Hindlimb muscle (tissue), 1 donor: ENCODE data around the gene TRIB2. TPM values are rescaled to one million over a fixed set of nuclear protein-coding genes. Genes with fewer than 3 reads are reported as not detected.
A peak's percentile ranks its signal among the peaks of the same experiment; 100 is the strongest.
"Not testable (repeated sequence)": the region's sequence is repeated elsewhere in the genome, so short reads cannot be mapped to it uniquely, and the experiment has no call there.

Source experiments
- DNase-seq: peaks from one replicate; pipeline ENCODE4 v3.0.0-alpha.2; 2013
- polyA plus RNA-seq: library from polyadenylated mRNA; unstranded; fragments of 120-200 nt; gene quantifications from one replicate; pipeline ENCODE4 v1.2.1, GENCODE V29; 2013; ENCODE audit not compliant: insufficient read length

The TRIB2 gene
- 47.0 TPM for polyA plus RNA-seq

DNA sequence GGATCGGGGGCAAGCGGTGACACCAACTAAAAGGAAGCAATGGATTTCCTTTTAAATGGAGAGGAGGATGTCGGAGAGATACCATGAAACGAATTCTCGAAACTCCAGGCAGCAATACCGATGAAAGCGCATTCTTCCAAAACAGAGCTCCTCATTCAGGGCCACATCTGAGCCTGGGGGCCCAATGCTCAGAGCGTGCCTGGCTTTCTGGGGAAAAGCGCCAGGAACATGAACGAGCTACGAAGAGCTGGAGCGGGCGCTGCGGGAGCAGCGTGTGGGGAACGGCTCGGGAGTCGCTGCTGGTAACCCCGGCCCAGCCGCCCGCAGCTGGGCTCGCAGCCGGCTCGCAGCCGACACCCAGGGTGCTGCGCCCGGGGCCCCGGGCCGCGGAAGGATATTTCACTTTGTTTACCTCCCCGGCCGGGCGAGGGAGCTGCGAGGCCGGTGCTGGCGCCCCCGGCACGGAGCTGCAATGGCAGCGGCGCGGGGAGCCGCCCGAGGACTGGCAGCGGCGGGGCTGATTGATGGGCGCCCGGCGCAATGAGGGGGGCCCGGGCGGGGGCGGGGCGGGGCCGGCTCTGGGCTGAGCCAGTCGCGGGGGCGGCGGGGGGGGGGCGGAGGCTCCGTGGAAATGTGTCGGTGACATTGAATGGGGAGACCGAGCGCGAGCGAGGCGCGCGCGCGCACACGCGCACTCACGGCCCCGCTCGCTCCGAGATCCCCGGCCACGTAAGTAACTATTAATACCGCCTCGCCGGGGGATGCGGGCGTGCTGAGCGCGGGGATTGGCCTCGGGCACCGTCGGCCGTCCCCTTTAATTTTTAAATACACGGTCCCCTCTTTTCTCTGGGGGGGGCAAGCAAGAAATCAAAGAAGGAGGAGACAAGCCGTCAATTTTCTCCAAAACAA is at the start of gene TRIB2:
Gene TRIB2 (plus strand): TSS at position 655 of the 909 bp plus-strand sequence. CDS start 1,372 bp downstream, outside the sequence.
- peak; percentile 90 for DNase-seq

DNA sequence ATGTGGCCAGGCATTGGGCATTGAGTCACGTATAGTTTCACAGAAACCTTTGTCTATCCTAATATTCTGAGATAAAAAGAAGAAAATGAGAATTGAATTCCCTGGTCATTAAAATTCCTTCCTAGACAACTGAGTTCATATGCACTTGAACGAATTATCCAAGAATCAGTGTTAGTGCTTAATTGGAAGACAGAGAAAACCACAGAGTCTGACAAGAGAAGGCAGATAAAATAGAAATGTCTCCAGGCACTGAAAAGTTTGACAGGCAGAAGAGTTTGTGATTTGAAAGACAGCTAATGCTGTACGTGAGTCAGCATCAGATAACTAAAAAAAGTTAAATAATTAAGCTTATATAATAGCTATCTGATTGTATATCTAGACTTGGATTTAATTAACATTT is 47.7 kb upstream of the TRIB2 start:
- DNase-seq: no peak

DNA sequence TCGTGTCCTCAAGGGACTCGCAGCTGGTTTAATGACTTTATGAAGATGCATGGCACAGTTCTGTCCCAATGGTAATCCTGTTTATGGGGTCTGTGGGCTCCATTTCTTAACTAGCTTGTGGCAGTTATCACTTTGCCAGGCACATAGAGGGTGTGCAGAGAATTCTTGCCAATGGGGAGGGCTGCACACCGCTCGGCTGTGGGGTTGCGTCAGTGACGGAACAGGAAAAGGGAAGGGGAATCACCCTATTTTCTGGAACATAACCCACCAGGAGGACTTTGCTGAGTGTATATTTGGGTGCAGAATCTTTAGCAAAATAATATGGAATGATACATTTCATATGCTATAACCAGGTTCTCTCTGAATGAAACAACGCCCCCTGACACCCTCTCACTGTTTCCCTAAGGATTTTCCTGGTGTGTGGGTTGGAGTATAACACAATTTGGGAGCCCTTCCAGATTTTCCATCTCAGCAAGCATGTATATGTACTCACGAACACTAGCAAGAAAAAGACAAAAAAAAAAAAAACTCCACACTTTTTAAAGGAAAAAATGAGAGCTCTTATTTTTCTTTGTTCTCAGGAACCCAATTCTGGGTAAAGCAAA is 43.9 kb upstream of the TRIB2 start:
- no peak for DNase-seq

DNA sequence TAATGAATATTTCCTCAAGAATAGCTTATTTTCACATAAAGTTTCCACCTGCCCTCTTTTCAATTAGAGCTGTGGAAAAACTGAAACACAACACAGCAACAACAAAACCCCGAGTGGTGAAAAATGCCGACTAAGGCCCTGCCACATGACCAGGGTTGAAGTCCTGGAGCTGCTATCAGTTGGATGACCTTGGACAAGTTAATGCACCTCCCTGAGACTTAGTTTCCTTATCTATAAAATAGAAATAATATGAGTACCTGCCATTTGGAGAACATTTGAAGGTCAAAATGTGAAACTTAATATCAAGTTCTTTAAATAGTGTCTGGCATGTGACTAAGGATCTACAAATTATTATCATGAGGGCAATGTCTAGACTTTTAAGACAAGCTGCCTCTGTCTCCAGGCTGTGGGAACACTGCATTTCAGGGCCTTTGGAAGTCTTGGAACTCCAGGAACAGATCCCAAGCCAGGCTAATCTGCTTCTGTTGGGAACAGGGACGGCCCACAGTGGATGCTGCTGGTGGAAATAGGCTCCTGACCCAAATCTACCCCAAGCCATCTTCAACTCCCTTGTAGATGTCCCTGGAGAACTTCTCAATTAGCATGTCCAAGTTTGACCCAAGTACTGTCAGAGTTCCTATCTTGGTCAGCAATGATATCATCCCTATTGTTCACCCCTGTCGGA is 42.0 kb upstream of the TRIB2 start:
- DNase-seq: no peak

DNA sequence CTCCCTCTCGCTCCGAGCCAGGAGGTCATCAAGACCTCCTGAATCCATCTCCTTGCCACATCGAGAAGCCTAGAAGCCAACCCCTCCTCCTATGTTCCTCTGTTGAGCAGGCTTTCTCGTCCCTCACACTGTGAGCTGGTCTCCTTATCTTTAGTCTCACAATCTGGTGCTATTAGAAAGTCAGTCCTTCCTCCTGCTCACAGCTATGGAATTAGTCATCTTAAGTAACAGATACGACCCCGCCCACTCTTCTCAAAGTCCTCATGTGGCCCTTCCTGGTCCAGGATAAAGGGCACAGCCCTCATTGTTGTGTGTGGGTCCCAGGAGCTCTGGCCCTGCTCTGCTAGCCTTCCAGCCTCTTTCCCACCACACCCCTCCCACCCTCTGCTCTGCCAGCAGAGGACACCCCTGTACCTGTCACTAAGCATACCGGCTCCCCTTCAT is 41.4 kb upstream of the TRIB2 start:
- DNase-seq: no peak

DNA sequence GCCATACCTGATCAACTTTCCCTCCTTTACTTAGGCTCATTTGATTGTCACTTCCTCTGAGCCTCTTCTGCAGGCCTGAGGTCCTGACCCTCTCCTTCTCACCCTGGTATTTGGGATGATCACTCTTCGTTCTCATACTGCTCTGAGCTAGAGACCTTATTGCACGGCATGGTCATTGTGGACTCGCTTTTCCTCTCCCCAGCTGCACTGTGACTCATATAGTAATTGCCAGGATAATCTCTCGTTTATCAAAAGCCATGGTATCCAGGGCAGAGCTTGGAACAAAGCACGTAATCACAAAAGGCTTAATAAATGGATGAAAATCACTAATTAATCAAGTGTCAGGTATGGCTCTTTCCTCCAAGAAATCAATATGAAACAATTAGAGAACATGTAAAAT is 40.9 kb upstream of the TRIB2 start:
- no peak for DNase-seq

DNA sequence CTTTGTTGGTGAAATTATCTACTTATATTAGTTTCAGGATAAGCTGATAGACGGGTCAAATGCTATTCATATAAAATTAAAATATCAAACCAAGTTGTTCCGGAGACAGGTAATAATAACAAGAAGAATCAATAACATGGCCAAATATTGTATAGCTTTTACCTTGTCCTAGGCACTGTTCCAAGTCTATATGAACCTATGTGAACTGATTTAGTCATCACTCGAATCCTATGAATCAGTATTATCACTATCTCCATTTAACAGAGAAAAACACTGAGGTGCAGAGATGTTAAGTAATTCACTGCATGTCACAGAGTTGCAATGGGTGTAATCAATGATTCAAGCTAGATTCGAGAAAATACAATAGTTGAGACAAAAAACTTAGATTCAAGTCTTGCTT is 40.0 kb upstream of the TRIB2 start:
- DNase-seq: no peak

DNA sequence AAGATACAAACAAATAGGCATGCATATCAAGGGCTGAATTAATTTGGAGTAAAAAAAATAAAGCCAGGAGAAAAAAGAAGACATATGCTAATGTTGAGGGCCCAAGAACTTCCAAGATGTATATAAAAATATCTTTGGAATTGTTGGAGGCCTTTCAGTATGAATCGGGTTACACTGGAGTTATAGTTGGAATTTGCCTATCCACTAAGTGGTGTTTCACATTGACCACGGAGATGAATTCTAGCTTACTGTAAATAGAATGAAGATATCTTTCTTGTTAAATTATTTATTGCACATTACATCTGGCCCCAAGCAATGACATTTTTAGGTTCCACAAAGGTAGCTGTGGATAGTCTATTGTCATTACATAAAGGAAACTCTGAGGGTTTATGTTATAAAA is 38.5 kb upstream of the TRIB2 start:
- no peak for DNase-seq

DNA sequence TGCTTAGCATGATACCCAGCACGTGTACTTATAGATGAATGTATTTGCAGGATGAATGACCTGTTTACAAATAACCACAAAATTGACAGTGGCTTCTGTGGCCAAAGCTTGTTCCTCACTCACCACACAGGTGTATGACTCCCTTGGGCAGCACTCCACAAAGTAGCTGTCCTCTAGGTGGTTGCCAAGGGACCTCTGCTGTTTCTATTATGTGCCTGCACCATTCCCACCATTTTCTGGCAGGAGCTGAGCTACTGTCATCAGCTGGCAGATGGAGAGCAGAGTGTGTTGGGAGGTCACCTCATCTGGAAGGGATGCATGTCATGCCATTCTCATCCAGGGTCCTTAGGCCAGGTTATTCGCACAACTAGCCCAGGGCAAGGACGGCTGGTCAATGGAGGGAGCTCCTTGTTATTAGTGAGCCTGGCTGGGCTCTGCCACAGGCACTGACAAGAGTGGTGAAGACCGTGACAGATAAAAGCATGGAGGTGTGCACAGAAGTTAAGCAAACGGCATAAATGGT is 37.1 kb upstream of the TRIB2 start:
- DNase-seq: no peak

DNA sequence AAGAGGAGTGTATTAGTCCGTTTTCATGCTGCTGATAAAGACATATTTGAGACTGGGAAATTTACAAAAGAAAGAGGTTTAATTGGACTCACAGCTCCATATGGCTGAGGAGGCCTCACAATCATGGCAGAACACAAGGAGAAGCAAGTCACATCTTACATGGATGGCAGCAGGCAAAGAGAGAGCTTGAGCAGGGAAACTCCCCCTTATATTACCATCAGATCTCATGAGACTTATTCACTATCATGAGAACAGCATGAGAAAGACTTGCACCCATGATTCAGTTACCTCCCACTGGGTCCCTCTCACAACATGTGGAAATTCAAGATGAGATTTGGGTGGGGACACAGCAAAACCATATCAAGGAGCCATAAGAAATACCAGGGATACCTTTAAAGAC is 36.6 kb upstream of the TRIB2 start:
- DNase-seq: not testable (repeated sequence)

DNA sequence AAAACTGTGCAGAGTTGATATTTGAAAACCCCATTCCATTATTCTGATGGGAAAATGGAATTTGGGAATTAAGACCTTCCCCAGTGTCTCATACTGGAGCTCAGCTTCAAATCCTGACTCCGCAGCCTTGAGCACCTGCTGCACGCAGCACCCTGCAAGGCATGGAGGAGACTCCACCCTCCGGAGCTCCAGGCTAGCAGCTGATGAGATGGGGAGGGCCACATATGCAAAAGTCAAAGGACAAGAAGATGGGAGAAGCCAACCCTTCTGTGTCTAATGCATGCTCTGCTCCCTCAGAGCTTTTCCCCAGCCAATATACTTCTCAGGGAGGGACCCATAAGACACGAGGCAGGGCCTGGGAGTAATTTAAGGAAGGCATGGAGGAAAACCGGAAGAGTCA is 34.7 kb upstream of the TRIB2 start:
- no peak for DNase-seq

DNA sequence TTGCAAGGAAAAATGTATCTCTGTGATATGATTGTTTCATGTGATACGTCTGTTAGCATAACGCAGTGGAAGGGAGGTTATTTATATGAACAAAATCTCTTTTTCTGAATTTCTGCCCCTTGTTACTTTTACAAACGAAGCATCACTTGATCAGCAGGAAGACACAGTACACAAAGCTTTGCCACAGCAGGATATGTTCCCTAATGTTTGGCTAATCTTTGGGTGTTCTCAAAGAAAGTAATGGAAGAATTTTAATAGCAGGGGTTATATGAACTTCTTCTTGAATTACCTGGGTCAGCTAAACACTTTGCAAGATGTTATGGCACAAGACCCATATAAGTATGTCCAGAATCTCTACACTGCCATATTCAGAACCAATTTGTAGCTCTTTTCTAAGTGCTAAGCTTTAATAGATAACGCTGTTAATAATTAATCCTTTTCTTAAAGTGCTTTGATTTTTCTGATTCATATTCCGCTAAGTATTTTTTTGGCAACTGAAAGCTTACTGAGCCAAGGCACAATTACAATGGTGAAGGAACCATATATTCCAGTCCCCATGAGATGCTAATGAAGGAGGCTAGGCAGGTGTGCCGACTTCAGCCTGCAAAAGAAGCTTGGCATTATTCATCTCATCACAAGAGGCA is 33.2 kb upstream of the TRIB2 start:
- DNase-seq: no peak

DNA sequence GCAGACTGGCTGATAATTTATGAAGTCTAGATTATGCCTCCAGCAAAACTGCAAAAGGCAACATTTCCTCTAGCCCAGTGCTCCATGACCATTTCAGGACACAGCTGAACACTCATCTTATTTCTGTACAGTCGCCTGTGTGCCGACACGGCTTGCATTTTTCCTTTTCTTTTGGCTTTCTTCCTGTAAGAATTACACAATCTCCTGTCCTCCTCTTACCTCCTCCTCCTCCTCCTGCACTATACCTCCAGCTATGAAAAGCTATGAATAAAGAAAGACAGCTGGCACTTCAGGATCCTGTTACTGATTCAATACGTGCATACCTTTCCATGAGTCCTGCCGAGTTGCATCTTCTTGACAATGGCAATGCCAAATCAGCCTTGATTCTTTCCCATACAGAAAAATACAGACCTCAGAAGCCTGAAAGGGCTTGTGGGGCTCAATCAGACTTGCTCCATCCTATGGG is 32.2 kb upstream of the TRIB2 start:
- DNase-seq: no peak

DNA sequence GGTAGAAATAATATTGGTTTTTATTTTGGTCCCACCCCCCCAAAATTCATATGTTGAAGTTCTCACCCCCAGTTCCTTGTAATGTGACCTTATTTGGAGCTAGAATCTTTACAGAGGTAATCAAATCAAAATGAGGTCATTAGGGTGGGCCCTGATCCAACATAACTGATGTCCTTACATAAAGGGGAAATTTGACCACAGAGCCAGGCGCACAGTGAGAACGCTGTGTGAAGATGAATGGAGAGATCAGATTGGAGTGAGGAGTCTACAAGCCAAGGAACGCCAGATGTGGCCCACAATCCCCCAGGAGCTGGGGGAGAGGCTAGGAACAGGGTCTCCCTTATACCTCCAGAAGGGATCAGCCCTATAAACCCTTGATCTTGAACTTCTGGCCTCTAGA is 31.6 kb upstream of the TRIB2 start:
- no peak for DNase-seq

DNA sequence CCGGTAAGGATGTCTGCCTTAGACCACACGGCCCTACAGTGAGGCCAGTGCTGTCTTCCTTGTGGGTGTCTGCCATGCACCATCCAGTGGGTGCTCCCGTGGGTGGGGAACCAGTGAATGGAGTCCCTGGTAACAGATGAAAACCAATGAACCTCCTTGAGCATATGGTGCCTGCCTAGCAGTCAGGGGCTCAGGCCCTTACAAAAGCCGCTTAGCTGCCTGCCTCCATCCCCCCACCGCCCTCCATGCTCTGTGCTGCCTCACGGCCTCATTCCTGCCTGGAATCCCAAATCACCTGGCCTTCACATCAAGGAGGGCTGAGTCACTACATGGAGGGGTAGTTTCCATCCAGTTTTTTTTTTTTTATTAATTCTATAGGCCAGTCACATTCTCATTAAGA is 30.8 kb upstream of the TRIB2 start:
- DNase-seq: no peak

DNA sequence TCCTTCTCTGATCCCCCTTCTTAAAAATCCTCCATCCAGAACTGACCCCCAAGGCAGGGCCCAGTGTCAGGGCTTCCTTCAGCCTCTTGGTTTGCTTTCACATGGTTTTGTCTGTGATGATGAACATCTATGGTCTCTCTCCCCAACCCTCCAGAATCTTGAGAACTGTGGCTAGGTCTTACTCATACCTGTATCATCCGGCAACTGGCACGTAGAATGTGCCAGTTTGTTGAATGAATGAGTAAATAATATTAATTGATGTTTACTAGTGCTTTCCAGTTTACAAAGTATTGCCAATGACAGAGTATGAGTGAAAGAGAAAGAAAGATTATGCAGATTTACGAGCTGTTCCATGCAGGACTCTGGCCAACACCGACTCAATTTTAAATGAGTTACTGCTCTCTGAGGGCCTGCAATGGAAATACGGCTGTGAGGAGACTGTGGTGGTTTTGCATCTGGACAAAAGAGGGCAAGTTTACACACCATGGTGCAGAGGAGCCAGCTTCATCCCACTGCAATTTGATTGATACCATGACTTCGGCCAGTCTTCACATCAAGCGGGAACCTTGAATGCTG is 29.9 kb upstream of the TRIB2 start:
- DNase-seq: no peak

DNA sequence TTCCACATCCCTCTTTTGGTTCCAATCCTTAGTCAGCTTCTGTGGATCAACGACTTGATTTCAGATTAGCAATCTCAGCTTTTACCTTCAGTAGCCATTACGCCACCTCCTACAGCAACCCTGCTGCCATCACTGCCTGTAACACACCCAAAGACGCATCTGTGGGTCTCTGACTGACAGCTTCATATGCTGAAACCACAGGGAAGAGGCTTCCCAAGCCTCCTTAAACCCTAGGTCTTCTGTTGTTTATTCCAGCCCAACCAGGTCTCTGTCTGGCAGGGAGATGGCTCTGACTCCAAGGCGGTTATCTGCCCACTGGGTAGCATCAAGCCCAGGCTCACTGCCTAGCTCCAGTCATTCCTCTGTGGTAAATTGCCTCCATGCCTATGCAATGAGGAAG is 28.6 kb upstream of the TRIB2 start:
- DNase-seq: no peak

DNA sequence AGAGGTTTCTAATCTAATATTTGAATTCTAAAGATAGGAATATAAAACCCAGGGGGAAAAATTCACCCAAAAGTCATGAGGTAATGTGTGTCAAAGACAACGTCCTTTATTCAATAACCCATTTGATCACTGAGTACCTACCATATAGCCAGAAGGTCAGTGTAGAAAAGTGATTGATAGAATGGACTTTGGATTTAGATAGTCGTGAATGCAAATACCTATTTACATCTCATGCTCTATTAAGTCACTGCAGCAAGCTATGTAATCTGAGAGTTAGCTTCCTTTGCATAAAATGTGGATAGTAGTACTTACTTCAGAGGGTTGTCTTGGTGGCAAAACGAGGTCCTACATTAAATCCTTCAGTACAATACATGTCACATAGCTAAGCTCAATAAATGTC is 27.8 kb upstream of the TRIB2 start:
- no peak for DNase-seq

DNA sequence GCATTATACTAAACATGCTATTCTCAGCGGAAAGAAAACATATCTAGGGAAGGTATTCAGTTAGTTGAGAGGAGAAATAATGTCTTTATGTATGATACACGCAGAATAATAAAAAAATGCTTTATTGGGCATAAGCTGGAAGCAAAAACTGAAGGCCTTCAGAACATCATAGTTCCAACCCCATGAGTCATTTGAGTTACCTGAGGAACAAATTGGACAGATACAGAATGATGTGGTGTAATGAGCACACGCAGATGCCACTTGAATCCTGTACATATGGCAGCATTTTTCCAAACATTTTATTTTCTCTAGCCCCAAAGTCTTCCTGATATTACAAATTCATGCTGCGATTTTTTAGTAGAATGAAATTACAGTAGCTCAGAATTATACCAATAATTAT is 23.2 kb upstream of the TRIB2 start:
- no peak for DNase-seq

DNA sequence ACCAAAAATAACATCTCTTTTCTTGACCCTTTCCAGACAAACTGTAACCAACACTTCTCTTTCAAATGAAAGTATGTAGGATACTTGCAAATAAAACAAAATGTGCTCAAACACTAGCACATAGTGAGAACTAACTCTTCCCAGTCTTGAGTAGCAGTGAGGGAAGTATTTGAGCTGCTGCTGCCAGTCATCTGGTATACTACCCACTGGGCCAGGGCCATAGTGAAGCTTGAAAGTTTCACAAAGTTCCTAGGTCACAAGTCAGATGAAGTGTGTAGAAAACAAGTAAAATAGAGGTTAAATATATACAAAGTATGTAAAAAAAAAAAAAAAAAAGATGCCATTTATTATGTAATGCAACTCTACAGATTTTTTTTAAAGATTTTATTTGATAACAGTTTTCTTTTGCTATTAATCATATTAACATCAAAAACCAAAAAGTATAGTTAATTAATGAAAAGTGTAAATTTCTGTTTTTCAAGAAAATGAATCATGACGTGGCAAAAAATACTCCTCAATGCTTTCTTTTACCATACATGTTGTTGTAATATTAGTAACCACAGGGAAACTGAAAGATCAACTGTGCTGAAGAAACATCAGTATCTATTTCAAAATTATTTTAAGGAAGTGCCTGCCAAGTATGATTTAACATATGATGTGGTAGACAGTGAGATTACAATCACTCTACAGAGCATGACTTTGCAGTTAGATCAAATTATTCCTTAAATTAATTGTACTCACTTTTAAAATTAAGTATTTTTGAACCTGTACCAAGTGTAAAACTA is 21.6 kb upstream of the TRIB2 start:
- no peak for DNase-seq

DNA sequence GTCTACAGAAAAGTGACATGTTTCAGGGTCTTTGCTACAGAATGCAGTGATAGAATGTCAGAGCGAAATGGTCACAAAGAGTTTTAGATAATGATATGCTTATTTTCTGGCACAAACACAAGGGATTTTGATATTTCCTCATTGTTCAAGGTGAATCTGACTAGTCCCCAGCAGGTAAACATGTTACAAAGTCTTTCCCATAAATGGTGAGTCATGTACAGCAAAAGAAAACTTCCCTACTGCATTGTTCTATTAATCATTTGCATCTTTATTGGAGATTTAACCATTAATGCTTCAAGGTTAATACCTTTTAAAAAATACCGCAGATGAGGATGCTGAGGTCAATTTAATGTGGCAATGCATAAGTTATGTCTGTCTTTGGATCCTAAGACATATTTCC is 19.1 kb upstream of the TRIB2 start:
- DNase-seq: no peak
